Activated T-cell treated with anti-CD3 and anti-CD28 coated beads, Interleukin-2, amount 50 U/mL, for 72 hours (primary cell): ENCODE data around the gene NOC4L. TPM values are rescaled to one million over a fixed set of nuclear protein-coding genes. Genes with fewer than 3 reads are reported as not detected.

Experiments used
- ATAC-seq, 2 donors: fragments of 150-1000 bp; cut with Tn5 transposase; replicated peaks in 1 of 2; 2 replicates each; pipeline ENCODE4 v1.10.0; 2021; ENCODE audit warnings: moderate library complexity in 2 of 2, mild to moderate bottlenecking in 1 of 2
- DNase-seq, 2 donors: peaks; one replicate each; pipeline ENCODE4 v3.0.0; 2021 to 2022; ENCODE audit warnings: mixed read lengths in 1 of 2
- H3K27ac Mint-ChIP-seq: one replicate; pipeline ENCODE4 v1.8.0; 2022; ENCODE audit warnings: mild to moderate bottlenecking, moderate library complexity, mixed read lengths
- H3K27me3 Mint-ChIP-seq: one replicate; pipeline ENCODE4 v1.8.0; 2022; ENCODE audit warnings: low read depth, mixed read lengths
- H3K36me3 Mint-ChIP-seq, 2 donors: one replicate each; pipeline ENCODE4 v1.8.0; 2022; ENCODE audit warnings: mixed read lengths in 2 of 2, mild to moderate bottlenecking in 1 of 2; ENCODE audit not compliant: insufficient read depth in 2 of 2
- H3K4me1 Mint-ChIP-seq: one replicate; pipeline ENCODE4 v1.8.0; 2022; ENCODE audit warnings: low read depth, mixed read lengths
- H3K4me3 Mint-ChIP-seq, 2 donors: one replicate each; pipeline ENCODE4 v1.8.0; 2022; ENCODE audit warnings: mild to moderate bottlenecking in 2 of 2, mixed read lengths in 2 of 2, moderate library complexity in 2 of 2
- H3K9me3 Mint-ChIP-seq, 2 donors: one replicate each; pipeline ENCODE4 v1.8.0; 2022; ENCODE audit warnings: mixed read lengths in 2 of 2
- total RNA-seq, 2 donors: library from RNA; stranded (reverse); gene quantifications; one replicate each; pipeline ENCODE4 v1.2.3, GENCODE V29; 2022

Gene NOC4L
- total RNA-seq, 2 donors from 2014 or later, result 19.4 to 21.2 TPM

DNA sequence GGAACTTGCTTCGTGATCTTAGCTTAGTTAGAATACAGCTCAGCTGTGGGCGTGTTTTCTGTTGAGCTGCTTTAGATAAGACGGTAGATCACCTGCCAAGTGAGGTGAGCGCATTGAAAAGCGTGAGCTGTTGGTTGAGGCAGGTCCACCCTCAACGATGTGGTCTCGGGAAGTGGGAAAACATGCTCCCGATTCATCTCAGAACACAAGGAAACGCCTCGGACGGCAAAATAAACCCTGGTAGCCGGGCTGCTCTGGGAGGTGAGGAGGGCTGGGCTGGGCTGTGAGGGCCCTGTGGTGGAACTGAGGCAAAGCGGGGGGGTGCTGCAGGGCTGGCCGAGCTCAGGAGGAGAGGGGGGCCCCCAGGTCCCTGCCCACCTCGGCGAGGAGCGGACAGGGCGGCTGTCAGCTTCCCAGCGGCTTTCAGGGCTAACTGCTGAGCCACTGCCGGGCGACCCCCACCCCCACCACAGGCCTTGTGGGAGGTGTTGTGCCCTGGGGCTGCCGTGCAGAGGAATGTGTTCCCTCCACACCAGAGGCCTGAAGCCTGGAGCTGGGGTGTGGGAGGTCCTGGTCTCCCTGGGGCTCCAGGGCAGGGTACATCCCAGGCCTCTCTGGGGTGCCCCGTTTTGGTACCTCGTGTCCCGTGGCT, 30.7 kb downstream of the NOC4L start:
- DNase-seq (no peak), ATAC-seq (no peak)
- Mint-ChIP-seq H3K36me3 (no peaks in the 10 kb centered on the region), H3K4me3 (no peak overlapping the region), H3K27ac (no peak overlapping the region), H3K4me1 (peaks cover 41% of the 10 kb centered on the region), H3K27me3 (peaks cover 12% of the 10 kb centered on the region), H3K9me3 (no peaks in the 10 kb centered on the region)

DNA sequence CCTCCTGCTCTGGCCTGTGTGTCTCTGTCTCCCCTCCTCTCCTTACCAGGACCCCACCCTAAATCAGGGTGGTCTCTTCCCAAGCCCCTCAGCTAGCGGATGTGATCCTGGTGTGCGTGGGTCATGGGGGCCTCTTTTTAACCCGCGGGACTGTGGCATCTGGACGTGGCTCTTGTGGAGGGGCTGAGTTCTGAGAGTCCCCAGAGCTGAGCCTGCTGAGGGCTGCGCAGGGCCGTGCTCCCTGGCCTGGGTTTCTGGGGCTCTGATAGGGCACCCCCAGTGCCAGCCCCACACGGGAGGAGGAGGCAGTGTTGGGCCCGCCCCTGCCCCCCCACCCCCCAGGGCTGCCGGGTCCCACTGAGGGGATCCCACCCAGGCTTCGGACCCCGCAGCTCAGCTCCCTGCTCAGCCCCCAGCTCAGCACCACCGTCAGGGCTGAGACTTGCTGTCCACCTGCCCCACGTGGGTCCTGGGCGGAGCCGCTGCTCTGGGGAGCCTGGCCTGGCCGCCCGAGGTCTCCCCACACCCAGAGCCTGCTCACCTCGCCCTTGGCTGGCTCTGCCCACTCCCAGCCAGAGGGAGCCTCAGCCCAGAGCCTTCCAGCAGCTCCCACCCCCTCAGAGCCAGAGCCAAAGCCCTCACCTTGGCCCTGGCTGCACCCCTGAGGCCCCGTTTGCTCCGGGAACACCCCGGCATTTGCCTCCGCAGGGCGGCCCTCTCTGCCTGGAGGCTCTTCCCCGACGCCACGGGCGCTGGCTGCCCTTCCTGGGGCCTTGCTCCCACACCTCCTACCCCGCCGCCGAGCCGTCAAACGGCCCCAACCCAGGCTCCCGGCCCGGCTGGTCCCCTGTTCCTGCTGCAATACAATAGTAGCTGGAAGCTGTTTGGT, 31.5 kb downstream of the NOC4L start:
- Mint-ChIP-seq H3K27me3 (peaks cover 12% of the 10 kb centered on the region), H3K4me1 (peaks cover 41% of the 10 kb centered on the region), H3K4me3 (no peak overlapping the region), H3K27ac (no peak overlapping the region), H3K36me3 (no peaks in the 10 kb centered on the region), H3K9me3 (no peaks in the 10 kb centered on the region)
- DNase-seq, result no peak
- no peak for ATAC-seq

GRCh38 chr12:132176385-132176919, 32.2 kb downstream of the NOC4L start:
- no peak overlapping the region for H3K27ac Mint-ChIP-seq
- no peaks in the 10 kb centered on the region for H3K9me3 Mint-ChIP-seq
- peaks cover 12% of the 10 kb centered on the region for H3K27me3 Mint-ChIP-seq
- DNase-seq (no peak), ATAC-seq (no peak)
- peaks cover 41% of the 10 kb centered on the region for H3K4me1 Mint-ChIP-seq
- no peaks in the 10 kb centered on the region for H3K36me3 Mint-ChIP-seq
- H3K4me3 Mint-ChIP-seq, result no peak overlapping the region

DNA sequence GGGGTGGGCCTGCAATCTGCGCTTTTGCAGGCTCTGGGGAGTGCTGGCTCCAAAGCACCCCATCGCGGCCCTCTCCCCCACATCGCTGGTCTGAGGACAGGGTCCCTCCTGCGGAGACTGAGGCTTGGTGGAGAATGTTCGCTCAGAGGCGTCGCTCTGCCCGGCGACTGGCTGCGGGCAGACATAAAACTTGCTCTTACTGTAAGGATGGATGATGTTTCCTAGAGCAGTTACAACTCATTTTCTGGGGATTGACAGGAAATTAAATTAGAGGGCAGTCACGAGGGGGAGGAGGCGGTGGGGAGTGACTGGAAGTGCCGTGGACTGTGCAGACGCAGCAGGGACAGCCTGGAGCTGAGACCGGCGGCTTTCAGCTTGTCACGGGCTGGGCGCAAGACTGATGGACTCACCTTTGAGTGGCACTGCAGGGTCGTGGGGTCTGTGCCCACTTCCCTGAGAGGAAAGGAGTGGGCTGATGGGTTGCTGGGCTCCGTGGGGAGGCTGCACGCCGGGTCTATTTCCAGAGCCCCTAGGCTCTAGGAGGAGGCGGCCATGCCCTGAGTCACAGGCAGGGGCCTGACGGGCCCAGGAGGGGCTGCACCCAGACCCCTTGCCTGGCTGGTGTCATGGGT, 32.8 kb downstream of the NOC4L start:
- ATAC-seq, result no peak
- no peaks in the 10 kb centered on the region for H3K36me3 Mint-ChIP-seq
- H3K9me3 Mint-ChIP-seq, result no peaks in the 10 kb centered on the region

GRCh38 chr12:132178316-132178715, 34.1 kb downstream of the NOC4L start:
- peaks cover 32% of the 10 kb centered on the region for H3K4me1 Mint-ChIP-seq
- H3K9me3 Mint-ChIP-seq, result no peaks in the 10 kb centered on the region
- DNase-seq (no peak), ATAC-seq (no peak)
- peak overlapping the region; percentile 68 to 71 for H3K4me3 Mint-ChIP-seq
- peaks cover 2% of the 10 kb centered on the region for H3K27me3 Mint-ChIP-seq
- no peak overlapping the region for H3K27ac Mint-ChIP-seq
- H3K36me3 Mint-ChIP-seq, result no peaks in the 10 kb centered on the region

More for the DNA sequence above, 32.8 kb downstream of the NOC4L start:
- H3K27me3 Mint-ChIP-seq, result peaks cover 12% of the 10 kb centered on the region
- H3K27ac Mint-ChIP-seq, result no peak overlapping the region
- DNase-seq, result no peak
- H3K4me1 Mint-ChIP-seq, result peaks cover 41% of the 10 kb centered on the region
- H3K4me3 Mint-ChIP-seq, result no peak overlapping the region

GRCh38 chr12:132178801-132179401, 34.6 kb downstream of the NOC4L start:
- peak; percentile 51 to 55 for ATAC-seq
- peaks cover 29% of the 10 kb centered on the region for H3K4me1 Mint-ChIP-seq
- H3K4me3 Mint-ChIP-seq, result peak overlapping the region; percentile 68 to 71
- no peaks in the 10 kb centered on the region for H3K36me3 Mint-ChIP-seq
- H3K27me3 Mint-ChIP-seq, result no peaks in the 10 kb centered on the region
- no peak overlapping the region for H3K27ac Mint-ChIP-seq
- no peaks in the 10 kb centered on the region for H3K9me3 Mint-ChIP-seq
- DNase-seq, result peak; percentile 39 to 43

GRCh38 chr12:132179431-132180362, 35.4 kb downstream of the NOC4L start:
- no peaks in the 10 kb centered on the region for H3K9me3 Mint-ChIP-seq
- H3K4me1 Mint-ChIP-seq, result peaks cover 23% of the 10 kb centered on the region
- H3K27ac Mint-ChIP-seq, result no peak overlapping the region
- H3K4me3 Mint-ChIP-seq, result no peak overlapping the region
- H3K36me3 Mint-ChIP-seq, result no peaks in the 10 kb centered on the region
- no peak for DNase-seq
- peaks cover 7% of the 10 kb centered on the region for H3K27me3 Mint-ChIP-seq
- no peak for ATAC-seq

- ATAC-seq, result no peak
Observed at GRCh38 chr12:132180648-132181546, 36.6 kb downstream of the NOC4L start.

GRCh38 chr12:132181570-132182200, 37.4 kb downstream of the NOC4L start:
- no peak overlapping the region for H3K4me3 Mint-ChIP-seq
- DNase-seq (no peak), ATAC-seq (no peak)
- H3K9me3 Mint-ChIP-seq, result no peaks in the 10 kb centered on the region
- H3K27me3 Mint-ChIP-seq, result peaks cover 7% of the 10 kb centered on the region
- no peak overlapping the region for H3K27ac Mint-ChIP-seq
- peaks cover 38% of the 10 kb centered on the region for H3K4me1 Mint-ChIP-seq
- no peaks in the 10 kb centered on the region for H3K36me3 Mint-ChIP-seq

More at GRCh38 chr12:132180648-132181546, 36.6 kb downstream of the NOC4L start:
- H3K9me3 Mint-ChIP-seq, result no peaks in the 10 kb centered on the region
- peaks cover 31% of the 10 kb centered on the region for H3K4me1 Mint-ChIP-seq
- H3K27me3 Mint-ChIP-seq, result peaks cover 7% of the 10 kb centered on the region
- no peaks in the 10 kb centered on the region for H3K36me3 Mint-ChIP-seq
- no peak for DNase-seq
- H3K4me3 Mint-ChIP-seq, result no peak overlapping the region
- H3K27ac Mint-ChIP-seq, result no peak overlapping the region

DNA sequence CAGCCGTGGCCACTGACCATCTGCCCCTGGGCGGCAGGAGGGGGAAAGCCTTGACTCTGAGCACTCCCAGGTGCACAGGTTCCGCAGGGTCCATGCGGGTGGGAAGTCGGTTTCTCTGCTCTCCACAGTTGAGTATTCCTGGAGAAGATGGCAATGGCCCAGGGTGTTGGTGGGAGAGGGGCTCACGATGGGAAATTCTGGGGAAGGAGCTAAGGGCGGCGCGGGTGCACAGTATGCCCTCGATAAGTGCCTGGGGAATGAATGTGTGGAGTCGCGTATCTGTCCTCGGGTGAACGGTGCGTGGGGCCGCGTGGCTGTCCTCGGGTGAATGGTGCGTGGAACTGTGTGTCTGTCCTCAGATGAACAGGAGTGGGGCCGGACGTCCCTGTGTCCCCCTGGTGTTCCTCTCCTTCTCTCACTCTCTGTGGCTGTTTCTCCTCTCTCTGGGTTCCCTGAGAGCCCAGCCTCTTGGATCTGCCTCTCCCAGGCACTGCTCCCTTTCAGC, 38.0 kb downstream of the NOC4L start:
- Mint-ChIP-seq H3K4me3 (no peak overlapping the region), H3K36me3 (no peaks in the 10 kb centered on the region), H3K4me1 (peaks cover 43% of the 10 kb centered on the region), H3K9me3 (no peaks in the 10 kb centered on the region), H3K27ac (no peak overlapping the region), H3K27me3 (peaks cover 7% of the 10 kb centered on the region)
- DNase-seq (no peak), ATAC-seq (no peak)
